Endothelial cell of umbilical vein (primary cell): ENCODE results near the gene SNX33.
A peak's percentile ranks its signal among the peaks of the same experiment; 100 is the strongest.

Experiments
- CTCF ChIP-seq, 2 donors: IDR thresholded peaks; 1 replicate in 1 of 2; 2 replicates in 1 of 2; pipeline ENCODE4 v1.5.1; 2011; ENCODE audit warnings: low read length in 2 of 2, mild to moderate bottlenecking in 2 of 2, moderate library complexity in 2 of 2, control low read depth in 1 of 2, inconsistent platforms in 1 of 2, low read depth in 1 of 2; ENCODE audit not compliant: insufficient read depth in 1 of 2; ENCODE audit errors: extremely low read depth in 1 of 2
- GATA2 ChIP-seq: IDR thresholded peaks from 2 replicates; pipeline ENCODE4 v1.7.0; 2011; ENCODE audit warnings: low read depth, mild to moderate bottlenecking, moderate library complexity, mixed read lengths, low read length; ENCODE audit not compliant: insufficient read length, insufficient read depth

- TF ChIP-seq CTCF (IDR thresholded peaks at IDR 0.05; ENCODE audit: extremely low read depth in 1 of 2, insufficient read depth in 1 of 2, low read depth in 1 of 2, low read length in 2 of 2) = peak in 1 of 2 donors; percentile 26
- no peak for TF ChIP-seq GATA2
Measured at GRCh38 chr15:75620841-75621391, 26.8 kb upstream of the SNX33 start.
